ENCODE results near the gene TMEM191C. TPM values are rescaled to one million over a fixed set of nuclear protein-coding genes. Genes with fewer than 3 reads are reported as not detected.

TMEM191C gene
- total RNA-seq = 1.6 TPM

DNA sequence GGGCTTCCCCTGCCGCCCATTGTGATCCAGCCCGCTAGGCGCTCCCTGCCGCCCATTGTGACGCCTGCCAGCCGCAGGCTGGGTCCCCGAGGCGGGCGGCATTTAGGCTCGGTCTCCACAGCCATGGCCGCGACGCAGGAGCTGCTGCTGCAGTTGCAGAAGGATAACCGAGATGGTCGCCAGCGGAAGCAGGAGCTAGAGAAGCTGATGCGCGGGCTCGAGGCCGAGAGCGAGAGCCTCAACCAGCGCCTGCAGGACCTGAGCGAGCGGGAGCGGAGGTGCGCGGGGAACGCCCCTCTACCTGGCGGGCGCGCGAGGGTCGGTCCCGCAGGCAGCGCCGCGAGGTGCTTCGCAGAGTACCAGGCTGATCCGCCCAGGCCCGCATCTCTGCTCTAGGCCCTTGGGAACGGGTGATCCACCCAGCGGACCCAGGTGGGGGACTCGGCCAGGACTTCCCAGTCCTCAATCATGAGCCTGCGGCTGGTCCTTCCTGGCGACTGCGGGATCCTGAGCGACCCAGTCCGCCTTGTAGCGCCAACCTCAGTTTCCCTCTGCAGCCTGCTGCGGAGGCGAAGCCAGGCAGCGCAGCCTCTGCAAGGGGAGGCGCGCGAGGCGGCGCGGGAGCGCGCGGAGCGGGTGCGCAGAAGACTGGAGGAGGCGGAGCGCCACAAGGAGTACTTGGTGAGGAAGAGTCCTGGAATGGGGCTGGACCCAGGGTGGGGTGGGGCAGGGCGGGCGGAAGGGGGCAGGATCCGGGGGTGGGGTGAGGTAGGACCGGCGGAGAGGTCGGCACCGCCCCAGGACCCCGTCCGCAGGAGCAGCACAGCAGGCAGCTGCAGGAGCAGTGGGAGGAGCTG, at the start of gene TMEM191C:
TMEM191C (plus strand) TSS at position 51 of the 857 bp plus-strand sequence; CDS start at position 124, 73 bp downstream.

Other genes with a start within 250 kb of the TMEM191C start
- gene RIMBP3B, start 83.6 kb upstream of the TMEM191C start, total RNA-seq = 0.60 TPM
- gene HIC2, start 50.0 kb upstream of the TMEM191C start, total RNA-seq = 11.3 TPM
- gene RIMBP3C, start 84.1 kb downstream of the TMEM191C start, total RNA-seq = 1.2 TPM
- 36.7 TPM for gene UBE2L3, start 100.3 kb downstream of the TMEM191C start, total RNA-seq
- 9.2 TPM for gene YDJC, start 162.6 kb downstream of the TMEM191C start, total RNA-seq
- gene CCDC116, start 165.4 kb downstream of the TMEM191C start, total RNA-seq = 0.27 TPM
- gene SDF2L1, start 174.9 kb downstream of the TMEM191C start, total RNA-seq = 3.8 TPM
- 42.7 TPM for gene PPIL2, start 198.6 kb downstream of the TMEM191C start, total RNA-seq